Heart left ventricle (tissue), 16 donors: ENCODE results near the gene SORCS2. TPM values are rescaled to one million over a fixed set of nuclear protein-coding genes. Genes with fewer than 3 reads are reported as not detected.
A peak's percentile ranks its signal among the peaks of the same experiment; 100 is the strongest.

Source experiments
- ATAC-seq, 4 donors: fragments of 200-7000 bp; cut with Tn5 transposase; one replicate each; pipeline ENCODE4 v1.9.1; 2020 to 2022; ENCODE audit warnings: moderate library complexity in 4 of 4, mild to moderate bottlenecking in 3 of 4, moderate number of reproducible peaks in 1 of 4
- DNase-seq, 5 donors: peaks; one replicate each; pipeline ENCODE4 v3.0.0-alpha.2; 2020
- H3K27ac ChIP-seq, 12 donors: fragments of 200-600 bp; sonication (generic) in 4 of 12; one replicate each; pipeline versions ENCODE4 v1.5.0 to v1.8.0; 2016 to 2022; ENCODE audit warnings: mild to moderate bottlenecking in 2 of 12
- H3K27me3 ChIP-seq, 9 donors: fragments of 200-600 bp; sonication (generic) in 2 of 9; one replicate each; pipeline versions ENCODE4 v1.5.1 to v1.8.0; 2016 to 2022; ENCODE audit warnings: mild to moderate bottlenecking in 3 of 9
- H3K36me3 ChIP-seq, 9 donors: fragments of 200-600 bp; sonication (generic) in 2 of 9; one replicate each; pipeline versions ENCODE4 v1.5.0 to v1.8.0; 2018 to 2022; ENCODE audit warnings: mild to moderate bottlenecking in 2 of 9
- H3K4me1 ChIP-seq, 12 donors: fragments of 200-600 bp; sonication (generic) in 4 of 12; one replicate each; pipeline versions ENCODE4 v1.5.0 to v1.8.0; 2016 to 2022; ENCODE audit warnings: mild to moderate bottlenecking in 3 of 12
- H3K4me3 ChIP-seq, 12 donors: fragments of 200-600 bp; sonication (generic) in 4 of 12; one replicate each; pipeline versions ENCODE4 v1.5.0 to v1.8.0; 2017 to 2022; ENCODE audit warnings: mild to moderate bottlenecking in 9 of 12, moderate library complexity in 4 of 12
- H3K9me3 ChIP-seq, 12 donors: fragments of 200-600 bp; sonication (generic) in 4 of 12; one replicate each; pipeline versions ENCODE4 v1.5.0 to v1.8.0; 2016 to 2022; ENCODE audit warnings: mild to moderate bottlenecking in 1 of 12
- CTCF ChIP-seq, 12 donors: fragments of 200-600 bp; sonication (generic) in 4 of 12; IDR thresholded peaks; one replicate each; pipeline versions ENCODE4 v1.5.0 to v1.8.0; 2018 to 2022; ENCODE audit warnings: antibody characterized with exemption in 12 of 12, mild to moderate bottlenecking in 5 of 12
- POLR2A ChIP-seq, 2 donors: fragments of 450-650 bp; IDR thresholded peaks; one replicate each; pipeline ENCODE4 v1.6.1; 2017; ENCODE audit warnings: antibody characterized with exemption in 2 of 2, mild to moderate bottlenecking in 2 of 2, moderate library complexity in 2 of 2
- WGBS, 4 donors: extraction: QIAGEN DNeasy Blood & Tissue Kit in 2 of 4; methylation state at CpG; one replicate each; pipeline versions ENCODE4 v1.1.5 to v1.1.7; 2013 to 2018; 5-methylcytosine and 5-hydroxymethylcytosine counted together
- intact Hi-C, 10 donors: fragments of 100-400 bp; cut with DNase I; formaldehyde crosslinking; loops; one replicate each; pipeline versions ENCODE4 v1.11.1 to v1.14.2; 2022
- polyA plus RNA-seq, 2 donors: library from polyadenylated mRNA; stranded (reverse); fragments of 200-250 nt; gene quantifications; one replicate each; pipeline ENCODE4 v1.2.3, GENCODE V29; 2013
- total RNA-seq, 9 donors: library from RNA; depleted of rRNA in 2 of 9; stranded (reverse); fragments of >200 nt in 2 of 9; fragmentation: NEBNext Ultra II Directional in 3 of 9; extraction: Animal tissue kit (Norgen Biotek cat#: 25700) in 3 of 9; gene quantifications; one replicate each; pipeline versions ENCODE4 v1.1.0 to v1.2.4, GENCODE V29; 2016 to 2023
- donor health status: ischemic (EF 13 %, LVEDD 7.1; RV severe dilation, severe dysfunction).
- donor health status: healthy with polysubstance abuse.
- donor health status: DM: no; HTN: yes; CAD: no.
- donor health status: DM: no; HTN: no; CAD: no.
- donor health status: ischemic (EF 25% LVEDD 6.9; RV normal size, moderate dysfunction).
- donor health status: ischemic (EF 25% LVEDD 5.7; RV mildly dilated, moderate dysfunction).
- donor health status: healthy.
- donor health status: DM: yes; HTN: yes; CAD: no.
- donor health status: ischemic (EF 35%, LVEDD 5.7; RV mildly dilated, moderate dysfunction).
- donor health status: nonischemic (EF 11% LVEDD 7.7; RV severe dilation, severe dysfunction).
- donor health status: DM: yes; HTN: yes; CAD: no.
- donor health status: PGD.
- donor health status: ischemic (EF 29% LVEDD 5.4; RV normal size, mild dysfunction).
- donor health status: nonischemic (EF 23%, LVEDD 6.1; RV moderate dilation, normal function).

SORCS2 gene
- total and polyA plus RNA-seq, 11 donors = 0.28 to 5.5 (median 2.4) TPM

DNA sequence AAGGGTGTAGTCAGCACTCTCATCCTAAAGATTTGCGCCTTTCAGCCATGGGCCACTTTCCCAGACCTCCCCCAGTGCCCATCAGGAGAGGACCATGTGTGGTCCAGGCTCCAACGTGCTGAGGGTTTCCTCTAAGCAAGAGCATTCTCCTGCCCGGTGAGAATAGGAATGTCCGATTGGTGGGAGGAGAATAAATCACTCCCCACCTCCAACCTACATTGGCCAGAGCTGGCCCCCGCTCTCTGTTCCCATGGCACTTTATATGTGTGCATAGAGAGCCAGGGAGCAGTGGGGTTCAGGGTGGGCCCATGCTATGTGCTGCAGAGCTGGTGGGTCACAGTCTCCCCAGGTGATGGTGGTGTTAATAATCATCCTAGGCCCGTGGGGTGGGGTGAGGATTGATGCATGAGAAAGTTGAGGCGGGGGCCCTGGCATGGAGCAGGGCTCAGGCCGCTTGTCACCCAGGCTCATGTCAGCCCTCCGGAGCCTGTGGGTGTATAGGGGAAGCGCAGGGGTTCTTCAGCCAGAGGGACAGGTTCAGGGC, 6.8 kb upstream of the SORCS2 start:
- Histone ChIP-seq H3K27ac (no peak overlapping the region), H3K27me3 (peaks cover 3 to 38% (median 15%) of the 10 kb centered on the region in 9 donors), H3K9me3 (no peaks in the 10 kb centered on the region), H3K4me3 (no peak overlapping the region), H3K4me1 (no peaks in the 10 kb centered on the region), H3K36me3 (no peaks in the 10 kb centered on the region)
- DNase-seq (no peak), ATAC-seq (no peak)
- TF ChIP-seq CTCF (IDR thresholded peaks at IDR 0.05) = no peak
- WGBS, 4 donors = 85 to 93% (median 90%) methylated on average over 7 to 10 of the region's 10 CpGs
- intact Hi-C loops = no loop called here

DNA sequence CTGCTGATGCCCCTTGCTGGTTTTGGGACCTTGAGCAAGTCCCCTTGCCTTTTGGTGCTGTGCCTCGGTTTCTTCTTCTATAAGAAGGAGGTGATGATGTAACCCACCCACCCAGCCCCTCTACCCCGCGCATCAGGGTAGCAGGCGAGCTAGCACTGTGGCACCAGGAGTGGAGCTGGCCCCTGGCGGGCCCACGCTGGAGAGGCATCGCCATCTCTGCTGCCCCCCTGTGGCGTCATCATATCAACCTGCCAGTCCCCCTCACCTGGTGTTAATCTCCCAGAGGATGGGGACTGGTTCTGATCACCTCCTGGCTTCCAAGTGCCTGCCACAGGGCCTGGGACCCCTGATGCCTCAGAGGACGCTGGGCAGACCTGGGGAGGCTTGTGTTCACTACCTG, 6.3 kb upstream of the SORCS2 start:
- Histone ChIP-seq H3K4me3 (no peak overlapping the region), H3K27ac (no peak overlapping the region), H3K27me3 (peaks cover 3 to 41% (median 15%) of the 10 kb centered on the region in 9 donors), H3K9me3 (no peaks in the 10 kb centered on the region), H3K4me1 (no peaks in the 10 kb centered on the region), H3K36me3 (no peaks in the 10 kb centered on the region)
- intact Hi-C loops = no loop called here
- ATAC-seq (peak in 3 of 4 donors; percentile 21 to 41 (median 32)), DNase-seq (no peak)
- WGBS, 4 donors = 50 to 58% (median 53%) methylated on average over 1 to 9 of the region's 9 CpGs
- TF ChIP-seq POLR2A (IDR thresholded peaks at IDR 0.05) (no peak), CTCF (IDR thresholded peaks at IDR 0.05) (peak in 8 of 12 donors; percentile 6 to 47 (median 26))

DNA sequence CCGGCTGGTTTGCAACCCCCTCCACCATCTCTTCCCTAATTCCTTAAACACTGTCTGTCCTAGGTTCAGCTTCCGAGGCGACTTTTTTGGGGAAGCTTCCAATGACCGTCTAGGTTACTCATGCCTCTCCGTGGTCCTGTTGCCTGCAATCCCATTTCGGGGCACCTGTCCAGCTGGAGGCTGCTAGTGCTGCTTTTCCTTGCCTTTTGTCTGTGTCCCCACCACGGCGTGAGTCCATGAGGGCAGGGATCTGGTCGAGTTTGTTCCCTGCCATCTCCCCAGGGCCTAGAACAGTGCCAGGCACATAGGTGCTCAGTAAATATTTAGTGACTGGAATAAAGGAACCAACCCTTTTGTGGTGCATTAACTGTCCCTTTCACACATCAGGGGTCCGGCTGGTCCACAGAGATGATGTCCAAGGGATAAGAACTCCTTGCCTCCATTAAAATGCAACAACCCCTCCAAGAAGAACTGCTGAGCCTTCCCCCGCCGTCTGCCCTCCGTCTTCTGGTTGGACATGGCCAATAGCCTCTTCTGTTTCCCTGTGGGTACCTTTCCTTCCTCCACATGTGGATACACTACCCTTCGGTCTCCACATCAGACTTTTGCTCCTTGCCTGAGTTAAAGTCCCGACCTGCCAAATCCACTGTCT, 5.7 kb upstream of the SORCS2 start:
- TF ChIP-seq POLR2A (IDR thresholded peaks at IDR 0.05) = no peak
- TF ChIP-seq CTCF (IDR thresholded peaks at IDR 0.05) = no peak
- intact Hi-C loops = no loop called here
- WGBS, 4 donors = 65 to 71% (median 70%) methylated on average over 15 of the region's 15 CpGs

GRCh38 chr4:7187168-7187535, 5.2 kb upstream of the SORCS2 start:
- Histone ChIP-seq H3K4me1 (peaks cover 0 to 6% (median 2%) of the 10 kb centered on the region in 12 donors), H3K9me3 (no peaks in the 10 kb centered on the region), H3K4me3 (no peak overlapping the region), H3K36me3 (no peaks in the 10 kb centered on the region), H3K27me3 (peaks cover 10 to 46% (median 21%) of the 10 kb centered on the region in 9 donors), H3K27ac (no peak overlapping the region)
- no peak for ATAC-seq
- TF ChIP-seq POLR2A (IDR thresholded peaks at IDR 0.05) (no peak), CTCF (IDR thresholded peaks at IDR 0.05) (no peak)
- peak in 1 of 5 donors; percentile 7 for DNase-seq
- 48 to 66% (median 52%) methylated on average over 7 of the region's 7 CpGs for WGBS, 4 donors
- intact Hi-C loops = no loop called here

More for the DNA sequence above, 5.7 kb upstream of the SORCS2 start:
- peaks cover 0 to 1% (median 0%) of the 10 kb centered on the region in 12 donors for H3K4me1 ChIP-seq
- ATAC-seq (no peak), DNase-seq (no peak)
- no peaks in the 10 kb centered on the region for H3K9me3 ChIP-seq
- no peak overlapping the region for H3K27ac ChIP-seq
- no peaks in the 10 kb centered on the region for H3K36me3 ChIP-seq
- H3K27me3 ChIP-seq = peaks cover 6 to 46% (median 16%) of the 10 kb centered on the region in 9 donors
- no peak overlapping the region for H3K4me3 ChIP-seq
